Activated naive CD4-positive, alpha-beta T cell treated with Interleukin-2 at 50 U/mL for 16 hours (primary cell): ENCODE measurements around the gene PPP1R9A.

ENCODE experiments used
- DNase-seq: peaks from one replicate; pipeline ENCODE4 v3.0.0-alpha.2; 2020

Gene PPP1R9A

DNA sequence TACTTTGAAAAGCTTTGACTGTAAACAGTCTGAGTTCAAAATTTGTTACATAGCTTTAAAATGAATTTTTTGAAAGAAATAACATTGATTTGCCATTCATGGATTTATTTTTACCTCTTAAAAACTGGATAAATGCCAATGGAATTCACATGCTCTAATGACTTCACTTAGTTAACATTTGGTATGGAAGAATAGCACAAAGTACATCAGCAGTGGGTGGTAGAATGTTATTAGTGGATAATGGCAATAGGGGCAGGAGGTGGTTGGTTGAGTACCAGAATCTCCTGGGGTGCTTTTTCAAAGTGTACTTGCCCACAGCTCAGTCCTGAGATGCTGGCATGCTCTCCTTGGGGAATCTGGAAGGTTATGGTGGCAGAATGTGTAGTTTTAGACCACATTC is 4.7 kb downstream of the PPP1R9A start:
- DNase-seq, result no peak

DNA sequence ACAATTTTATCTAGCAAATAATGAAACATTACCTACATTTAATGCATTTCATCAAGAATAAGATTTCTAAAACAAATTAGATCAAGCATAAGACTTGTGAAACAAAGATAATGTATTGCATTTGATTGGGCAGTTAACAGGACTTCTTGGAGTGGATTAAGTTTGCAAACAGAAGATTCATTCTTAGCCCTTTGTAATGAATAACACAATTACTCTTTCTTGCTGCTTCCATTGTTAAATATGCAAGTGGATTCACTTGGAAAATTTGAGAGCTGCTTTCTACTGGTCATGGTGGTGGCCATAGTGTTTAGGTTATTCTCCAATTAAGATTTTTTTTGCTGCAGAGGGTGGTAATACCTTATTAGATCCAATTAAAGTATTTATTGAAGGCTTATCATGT is 6.0 kb downstream of the PPP1R9A start:
- DNase-seq, result no peak

GRCh38 chr7:94921911-94922310 is 14.5 kb downstream of the PPP1R9A start:
- no peak for DNase-seq

- DNase-seq, result no peak
Observed at GRCh38 chr7:94922457-94922856, 15.1 kb downstream of the PPP1R9A start.

DNA sequence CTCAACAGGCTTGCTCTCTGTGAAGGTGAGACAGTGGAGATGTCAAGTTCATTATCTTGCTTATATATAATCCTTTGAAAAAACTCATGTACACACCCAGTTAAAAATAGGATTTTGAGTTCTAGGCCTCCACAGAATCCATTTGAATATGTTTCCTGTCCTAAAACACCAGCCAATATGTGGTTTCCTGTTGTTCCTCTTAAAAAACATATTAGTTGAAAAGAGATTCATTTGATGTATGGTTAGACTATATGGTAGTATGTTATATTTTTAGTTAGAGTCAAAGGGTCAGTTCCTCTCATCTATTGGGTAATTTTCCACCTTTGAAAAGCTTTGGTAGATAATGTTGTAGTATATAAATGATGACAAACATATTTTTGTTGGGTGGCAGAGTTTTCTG is 16.0 kb downstream of the PPP1R9A start:
- no peak for DNase-seq

GRCh38 chr7:94928168-94928707 is 20.8 kb downstream of the PPP1R9A start:
- no peak for DNase-seq

DNA sequence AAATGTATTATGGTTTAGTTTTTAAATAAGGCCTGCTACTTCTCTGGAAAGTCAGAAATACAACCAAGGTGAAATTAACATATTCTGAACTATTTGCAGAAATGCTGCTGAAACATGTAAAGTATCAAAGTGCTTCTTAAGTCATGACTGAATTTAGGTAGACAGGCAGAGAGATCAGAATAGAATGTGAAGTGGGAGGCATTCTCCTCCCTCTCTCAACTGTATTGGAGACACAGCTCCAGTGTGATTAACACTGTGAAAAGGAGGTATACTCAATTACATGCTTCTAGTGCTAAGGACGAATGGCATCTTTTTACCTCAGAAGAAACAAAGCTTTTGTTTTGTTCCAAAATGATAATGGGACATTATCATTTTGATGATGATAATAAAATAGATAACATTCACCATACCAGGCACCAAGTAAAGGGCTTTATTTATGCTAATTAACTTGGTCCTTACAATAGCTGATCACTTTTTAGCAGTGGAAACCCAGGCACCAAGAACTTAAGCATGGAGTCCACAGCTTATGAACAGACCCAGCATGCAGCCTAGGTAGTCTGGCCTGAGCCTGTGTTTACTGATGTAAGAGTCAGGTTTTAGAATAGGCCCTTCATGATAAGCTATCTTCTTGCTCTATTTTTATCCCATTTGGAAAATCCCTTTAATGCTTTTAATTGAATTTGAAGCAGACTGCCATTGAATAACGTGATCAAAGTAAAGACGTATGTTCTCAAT is 26.0 kb downstream of the PPP1R9A start:
- no peak for DNase-seq

GRCh38 chr7:94939395-94939794 is 32.0 kb downstream of the PPP1R9A start:
- DNase-seq, result no peak

DNA sequence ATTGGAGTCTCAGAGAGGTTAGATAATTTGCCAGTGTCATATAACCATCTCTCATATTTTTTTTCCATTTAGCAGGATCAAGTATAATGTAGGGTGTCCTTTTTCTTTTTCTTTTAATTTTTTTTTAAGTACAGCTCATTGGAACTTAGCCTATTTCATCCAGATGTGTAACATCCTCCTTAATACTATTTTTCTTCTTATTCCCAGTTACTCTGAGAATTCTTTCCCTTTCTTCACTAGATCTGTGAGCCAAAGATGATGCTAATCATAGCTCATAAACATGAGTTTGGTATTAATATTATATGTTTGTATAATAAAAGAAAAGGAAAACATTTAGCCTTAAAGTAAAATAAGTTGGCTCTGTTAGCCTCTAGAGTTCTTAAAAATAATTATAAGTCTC is 32.8 kb downstream of the PPP1R9A start:
- no peak for DNase-seq

DNA sequence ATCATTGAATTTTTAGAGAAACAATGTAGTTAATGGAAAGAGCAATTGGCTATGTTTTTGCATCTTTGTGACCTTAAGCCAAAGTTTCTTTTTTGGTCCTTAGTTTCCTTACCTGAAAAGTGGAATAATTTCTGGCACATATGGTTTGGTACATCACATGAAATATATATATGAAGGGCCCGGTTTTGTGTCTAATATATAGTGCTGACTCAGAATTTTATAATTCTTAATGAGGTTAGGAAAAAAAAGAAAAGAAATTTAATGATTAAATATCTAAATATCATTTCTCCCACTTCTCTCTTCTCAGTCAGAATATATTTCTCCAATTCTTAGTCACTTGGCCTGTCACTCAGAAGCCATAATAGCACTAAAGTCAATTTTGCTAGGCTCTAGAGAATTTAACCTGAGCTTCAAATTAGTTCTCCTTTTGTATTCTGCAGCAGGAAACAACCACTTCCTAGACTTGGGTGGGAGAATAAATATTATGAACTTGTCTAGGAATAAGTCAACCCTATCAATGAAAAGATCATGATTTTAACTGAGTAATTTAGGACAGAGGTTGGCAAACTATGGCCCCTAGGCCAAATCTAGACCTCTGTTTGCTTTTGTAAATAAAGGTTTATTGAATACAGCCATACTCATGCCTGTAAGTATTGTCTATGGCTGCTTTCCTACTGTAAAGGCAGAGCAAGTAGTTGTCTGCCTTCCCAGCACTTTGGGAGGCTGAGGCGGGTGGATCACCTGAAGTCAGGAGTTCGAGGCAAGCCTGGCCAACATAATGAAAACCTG is 34.6 kb downstream of the PPP1R9A start:
- DNase-seq, result no peak

DNA sequence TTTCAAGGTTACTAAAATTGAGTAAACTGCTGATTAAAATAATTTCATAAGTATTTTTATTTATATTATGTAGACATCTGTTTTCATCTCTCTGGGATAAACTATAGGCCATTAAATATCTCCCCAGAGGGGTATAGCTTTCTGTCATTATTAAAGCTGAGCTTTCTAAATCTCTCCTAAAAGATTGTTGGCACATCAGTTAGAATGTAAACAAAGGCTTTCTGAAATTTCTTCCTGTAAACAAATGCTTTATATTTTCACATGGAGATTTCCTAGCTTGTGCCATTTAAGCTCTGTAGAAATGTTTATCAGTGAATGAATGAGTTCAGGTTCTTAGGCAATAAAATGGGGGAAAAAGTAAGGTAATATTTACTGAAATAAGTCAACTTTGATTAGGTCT is 35.7 kb downstream of the PPP1R9A start:
- DNase-seq, result no peak

DNA sequence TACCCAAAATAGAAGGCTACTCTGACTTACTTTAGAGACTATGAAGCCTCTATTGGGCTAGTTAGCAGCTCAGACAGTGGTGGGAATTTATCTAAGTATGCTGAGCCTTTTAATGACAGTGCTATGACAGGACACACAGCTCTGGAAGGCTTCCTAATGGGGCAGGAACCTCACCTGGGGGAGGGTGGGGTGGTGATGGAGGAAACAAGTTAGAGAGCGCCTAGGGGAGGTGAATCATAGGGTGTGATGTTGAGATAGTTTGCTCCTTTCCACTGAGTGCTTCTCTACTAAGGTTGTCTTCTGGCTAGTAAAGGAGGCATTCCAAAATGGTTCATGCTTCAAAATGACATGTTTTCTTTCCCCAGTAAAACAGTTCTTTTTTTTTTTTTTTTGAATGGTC is 42.1 kb downstream of the PPP1R9A start:
- no peak for DNase-seq

DNA sequence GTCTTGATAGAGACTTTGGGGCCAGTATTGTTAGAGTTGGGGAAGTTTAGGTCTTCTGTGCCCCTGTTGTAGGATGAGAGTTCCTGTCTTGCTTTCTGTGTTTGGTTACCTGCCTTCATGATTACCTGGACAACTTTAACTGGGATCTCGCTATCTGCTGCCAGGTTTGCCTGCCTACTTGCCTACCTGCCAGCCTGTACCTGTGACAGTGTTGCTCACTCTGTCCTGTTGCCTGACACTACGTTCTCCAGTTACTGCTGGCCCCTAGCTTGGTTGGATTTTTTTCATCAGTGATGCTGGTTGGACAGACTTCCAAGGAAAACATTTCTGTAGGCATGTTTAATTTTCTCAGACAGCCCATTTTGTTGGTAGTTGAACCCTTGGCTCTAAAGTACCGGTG is 48.4 kb downstream of the PPP1R9A start:
- no peak for DNase-seq

GRCh38 chr7:94957061-94957460 is 49.7 kb downstream of the PPP1R9A start:
- no peak for DNase-seq

DNA sequence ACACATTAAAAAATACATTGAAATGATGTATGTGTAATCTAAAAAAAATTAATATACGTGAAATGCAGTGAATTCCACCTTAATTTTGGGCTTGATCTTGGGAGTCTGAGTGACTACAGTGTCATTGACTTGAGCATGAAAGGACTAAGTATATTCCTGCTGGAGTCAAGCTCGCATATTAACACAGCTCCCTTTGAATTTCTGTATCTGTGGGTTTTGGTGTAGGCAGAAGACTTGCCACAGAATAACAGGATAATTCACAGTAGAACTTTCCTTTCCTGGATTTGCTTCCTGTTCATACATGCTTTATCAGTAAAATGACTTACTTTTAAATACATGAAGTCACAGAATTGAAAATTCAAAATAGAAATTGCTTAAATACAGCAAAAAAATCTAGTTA is 55.3 kb downstream of the PPP1R9A start:
- no peak for DNase-seq

GRCh38 chr7:94969434-94970084 is 62.2 kb downstream of the PPP1R9A start:
- DNase-seq, result no peak

GRCh38 chr7:94970085-94970576 is 62.7 kb downstream of the PPP1R9A start:
- no peak for DNase-seq

GRCh38 chr7:94971051-94971867 is 63.9 kb downstream of the PPP1R9A start:
- no peak for DNase-seq

GRCh38 chr7:94972296-94972695 is 64.9 kb downstream of the PPP1R9A start:
- DNase-seq, result no peak

GRCh38 chr7:94973844-94974243 is 66.5 kb downstream of the PPP1R9A start:
- DNase-seq, result no peak

DNA sequence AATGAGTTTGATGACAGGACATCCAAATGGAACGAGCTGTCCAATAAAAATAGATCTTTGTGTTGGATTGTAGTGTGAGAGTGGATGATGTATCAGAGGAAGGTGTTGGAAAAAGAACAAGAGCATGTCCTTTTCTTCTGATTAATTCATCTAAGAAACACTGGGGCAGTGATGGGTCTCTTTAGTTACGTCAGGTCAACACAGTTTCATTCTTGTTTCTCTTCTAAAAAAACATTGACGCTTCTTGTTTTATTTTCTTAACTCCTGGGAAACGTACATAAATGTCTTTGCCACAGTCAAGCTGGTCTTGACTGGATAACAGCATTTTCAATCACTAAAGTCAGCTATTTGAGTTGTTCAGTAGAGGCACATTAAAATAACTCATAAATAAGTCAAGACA is 67.0 kb downstream of the PPP1R9A start:
- DNase-seq, result no peak

DNA sequence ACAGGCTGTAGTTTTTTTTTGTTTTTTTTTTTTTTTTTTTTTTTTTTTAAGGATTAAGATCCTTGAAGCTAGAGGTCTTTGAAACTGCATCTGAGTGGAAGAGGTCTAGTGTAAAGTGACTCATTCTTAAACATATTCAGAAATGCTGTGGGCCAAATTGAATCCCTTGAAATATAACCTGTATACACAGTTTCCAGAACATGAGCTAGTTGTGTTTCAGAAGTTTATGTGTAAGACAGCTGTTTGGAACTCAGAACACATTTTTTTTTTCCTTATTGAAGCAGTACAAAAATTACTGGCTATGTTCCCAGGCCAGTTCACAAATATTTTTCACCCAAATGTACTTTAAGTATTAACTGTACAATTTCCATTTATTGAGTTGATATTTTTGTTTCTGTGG is 67.9 kb downstream of the PPP1R9A start:
- no peak for DNase-seq
